GM19351 (cell line): ENCODE results near the gene STXBP6.

Source experiments
- ATAC-seq: cut with Tn5 transposase; IDR thresholded peaks from one replicate; pipeline ENCODE4 v1.9.1; 2021; ENCODE audit warnings: mild to moderate bottlenecking, moderate library complexity; ENCODE audit not compliant: unreplicated experiment

Gene STXBP6

DNA sequence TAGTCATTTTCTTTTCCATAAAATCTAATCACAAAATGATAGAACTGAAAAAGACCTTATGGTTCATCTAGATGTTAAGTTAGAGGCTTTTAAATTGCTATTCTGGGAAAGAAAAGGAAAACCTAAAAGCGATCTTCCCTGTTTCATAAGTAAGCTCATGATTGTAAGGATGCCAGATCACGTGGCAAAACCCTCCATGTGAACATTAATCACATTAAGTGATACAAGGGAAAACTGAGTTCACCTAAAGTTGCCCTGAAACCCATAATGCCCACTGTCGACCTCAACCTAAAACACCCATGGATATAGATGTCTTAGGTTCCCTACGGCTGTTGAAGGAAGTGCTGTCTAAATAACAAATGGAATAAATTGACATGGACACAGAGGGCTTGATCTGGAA, 3.0 kb upstream of the STXBP6 start:
- ATAC-seq = no peak

GRCh38 chr14:25052385-25052784, 2.4 kb upstream of the STXBP6 start:
- no peak for ATAC-seq

DNA sequence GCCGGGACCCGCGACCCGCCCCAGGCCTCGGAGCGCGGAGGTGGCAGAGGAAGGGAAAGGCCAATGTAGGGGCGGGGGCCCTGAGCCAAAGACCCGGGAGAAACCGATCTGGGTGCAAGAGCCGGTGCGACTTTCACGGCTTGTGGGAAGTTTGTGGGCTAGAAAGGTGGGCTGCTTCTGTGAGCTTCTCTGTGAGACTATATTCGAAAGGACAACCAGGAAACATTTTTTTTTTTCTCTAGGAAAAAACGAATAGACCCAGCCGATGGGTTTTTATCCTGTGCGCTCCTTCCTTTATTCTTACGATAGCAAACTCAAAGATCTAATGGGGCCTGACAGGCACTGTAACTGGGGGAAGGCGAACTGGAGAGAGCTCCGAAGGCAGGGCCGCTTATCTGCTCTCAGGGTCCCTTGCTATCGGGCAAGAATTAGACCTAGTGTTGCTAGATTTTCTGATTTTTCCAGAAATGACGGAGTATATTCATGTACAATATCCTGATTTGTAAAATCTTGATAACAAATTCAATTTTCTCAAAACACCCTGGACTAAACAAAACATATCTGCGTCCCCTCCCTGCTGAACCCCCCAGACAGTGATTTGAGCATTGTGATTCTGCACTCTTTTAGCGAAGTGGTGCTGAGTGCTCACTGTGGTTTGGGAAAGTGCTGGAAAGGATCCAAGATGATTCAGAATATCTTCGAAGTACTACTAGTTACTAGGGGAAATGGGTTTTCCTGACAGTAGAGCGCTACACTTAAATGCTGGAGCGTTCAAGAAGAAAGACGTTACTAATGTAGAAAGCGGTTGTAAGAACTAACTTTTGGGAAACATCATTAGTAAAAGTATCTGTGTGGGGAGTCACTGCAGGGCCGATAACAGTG, 563 bp upstream of the STXBP6 start:
- ATAC-seq = no peak

DNA sequence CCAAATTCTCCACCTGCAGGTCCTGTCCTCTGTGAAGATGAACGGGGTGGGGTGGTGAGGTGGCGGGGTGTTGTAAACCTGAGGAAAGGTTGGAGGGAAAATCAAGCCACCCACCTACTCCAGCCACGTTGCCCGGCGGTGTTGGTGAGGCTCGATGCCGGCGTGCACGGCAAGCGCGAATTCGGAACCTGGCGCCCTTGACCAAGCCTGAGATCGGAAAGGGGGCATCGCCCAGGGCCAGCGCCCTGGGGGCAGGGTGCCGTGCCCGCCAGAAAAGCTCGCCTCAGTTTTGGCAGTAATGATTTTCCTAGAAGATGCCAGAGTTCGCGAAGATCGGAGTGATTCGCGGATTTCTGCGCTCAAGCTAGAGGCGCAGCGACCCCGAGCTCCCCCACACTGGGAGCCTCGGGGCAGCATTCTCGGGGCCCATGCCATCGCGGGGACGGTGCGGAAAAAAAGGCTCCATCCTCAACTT, 817 bp downstream of the STXBP6 start:
- no peak for ATAC-seq

GRCh38 chr14:25048170-25049016, 1.6 kb downstream of the STXBP6 start:
- no peak for ATAC-seq

GRCh38 chr14:25046301-25046943, 3.5 kb downstream of the STXBP6 start:
- ATAC-seq = no peak

- ATAC-seq = no peak
Observed at GRCh38 chr14:25044106-25044698, 5.7 kb downstream of the STXBP6 start.

DNA sequence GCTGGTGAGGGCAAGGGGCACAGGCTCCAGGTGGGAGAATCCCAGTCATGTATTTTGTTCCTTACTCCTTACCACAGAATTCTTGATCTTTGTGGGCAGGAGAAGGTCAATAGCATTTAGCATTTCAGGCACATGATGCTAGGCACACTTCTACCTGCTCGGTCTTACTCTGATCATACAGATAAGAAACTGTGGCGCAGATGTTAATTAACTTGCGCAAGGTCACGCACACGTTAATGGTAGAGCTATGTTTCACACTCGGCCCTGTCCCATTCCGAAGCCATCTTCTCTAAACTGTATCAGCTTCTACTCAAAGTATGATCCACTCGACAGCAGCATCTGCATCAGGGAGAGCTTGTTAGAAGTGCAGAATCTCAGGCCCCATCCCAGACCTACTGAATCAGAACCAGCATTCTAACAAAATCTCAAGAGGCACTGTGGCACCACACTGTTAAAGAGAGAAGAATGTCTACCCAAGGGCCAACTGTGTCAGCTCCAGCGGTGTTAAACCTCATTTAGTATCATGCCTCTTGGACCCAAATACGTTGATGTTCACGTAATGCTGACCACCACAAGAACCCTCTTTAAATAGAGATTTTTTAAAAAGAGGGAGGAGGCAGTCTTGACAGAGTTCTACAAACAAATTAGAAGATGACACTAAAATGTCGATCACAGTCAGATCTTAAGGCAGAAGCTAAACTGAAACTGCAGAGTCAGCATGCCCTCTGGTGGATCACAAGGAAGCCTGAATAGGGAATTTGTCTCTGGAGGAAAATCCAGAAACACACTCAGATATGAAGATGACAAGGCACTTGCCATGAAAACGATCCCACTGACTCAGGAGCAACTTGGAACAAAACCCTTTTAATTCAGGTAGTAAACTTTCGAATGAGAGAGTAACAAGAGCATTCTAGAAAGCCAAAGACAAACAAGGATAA, 7.3 kb downstream of the STXBP6 start:
- ATAC-seq = no peak

GRCh38 chr14:25041898-25042297, 8.0 kb downstream of the STXBP6 start:
- no peak for ATAC-seq

DNA sequence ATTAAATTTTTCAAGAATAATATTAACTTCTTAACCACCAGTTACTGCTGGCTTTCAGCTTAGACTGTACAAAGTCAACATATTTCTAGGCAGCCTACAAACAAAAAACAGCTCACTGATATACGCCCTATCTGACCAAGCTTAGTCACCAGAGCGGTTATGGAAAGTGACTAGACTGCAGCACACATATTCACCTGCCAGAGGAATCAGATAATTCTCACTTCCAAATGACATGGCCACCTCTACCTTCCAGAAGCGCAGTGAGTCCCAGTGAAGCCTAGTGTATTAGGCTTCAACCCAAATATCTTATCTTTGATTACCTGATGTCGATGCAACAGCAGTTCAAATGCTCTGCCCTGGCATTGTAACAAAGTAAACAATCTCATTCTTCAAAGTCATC, 8.5 kb downstream of the STXBP6 start:
- no peak for ATAC-seq

DNA sequence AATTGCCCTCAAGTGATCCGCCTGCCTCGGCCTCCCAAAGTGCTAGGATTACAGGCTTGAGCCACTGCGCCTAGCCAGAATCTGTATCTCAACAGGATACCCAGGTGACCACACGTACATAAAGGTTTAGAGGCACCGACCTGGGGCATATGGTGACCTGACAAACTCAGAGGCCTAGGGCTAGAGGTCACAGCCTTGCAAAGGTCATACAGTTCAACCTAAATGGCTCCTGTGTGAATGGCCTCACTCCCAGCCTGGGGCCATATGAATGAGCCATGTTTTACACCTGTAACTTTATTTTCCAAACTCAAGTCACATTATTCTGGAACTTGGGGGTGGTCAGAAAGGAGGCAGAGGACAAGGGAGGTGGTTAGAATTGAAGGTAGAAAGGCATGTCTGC, 10.0 kb downstream of the STXBP6 start:
- no peak for ATAC-seq

GRCh38 chr14:25038044-25038668, 11.8 kb downstream of the STXBP6 start:
- ATAC-seq = no peak

- ATAC-seq = no peak
Observed at GRCh38 chr14:25037032-25037431, 12.9 kb downstream of the STXBP6 start.

DNA sequence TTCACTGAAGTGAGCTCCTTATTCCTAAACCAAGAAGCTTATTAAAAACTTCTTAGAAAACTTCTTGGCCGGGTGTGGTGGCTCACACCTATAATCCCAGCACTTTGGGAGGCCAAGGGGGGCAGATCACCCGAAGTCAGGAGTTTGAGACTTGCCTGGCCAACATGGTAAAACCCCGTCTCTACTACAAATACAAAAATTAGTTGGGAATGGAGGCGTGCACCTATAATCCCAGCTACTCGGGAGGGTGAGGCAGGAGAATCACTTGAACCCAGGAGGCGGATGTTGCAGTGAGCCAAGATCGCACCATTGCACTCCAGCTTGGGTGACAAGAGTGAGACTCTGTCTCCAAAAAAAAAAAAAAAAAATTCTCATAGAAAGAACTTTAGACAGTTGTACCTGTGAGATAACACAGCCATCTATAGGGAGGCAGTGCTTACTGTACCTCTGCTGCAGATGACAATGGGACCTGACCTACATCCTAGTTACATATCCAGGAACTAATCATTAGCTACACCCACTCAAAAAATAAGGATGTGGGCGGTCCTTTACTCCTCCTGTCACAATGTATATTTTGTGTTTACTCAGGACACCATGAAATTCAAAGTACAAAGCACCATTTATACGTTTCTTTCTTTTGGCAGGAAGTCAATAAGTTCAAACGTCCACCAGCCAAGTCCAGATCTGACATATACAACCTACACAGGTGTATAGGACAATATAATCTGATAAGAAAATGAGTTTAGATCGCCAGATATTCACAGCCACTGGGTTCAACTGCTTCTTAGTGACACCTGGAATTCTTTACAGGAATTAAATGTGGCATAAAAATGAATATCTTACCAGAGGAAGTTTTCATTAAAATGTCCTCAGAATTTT, 14.9 kb downstream of the STXBP6 start:
- no peak for ATAC-seq

DNA sequence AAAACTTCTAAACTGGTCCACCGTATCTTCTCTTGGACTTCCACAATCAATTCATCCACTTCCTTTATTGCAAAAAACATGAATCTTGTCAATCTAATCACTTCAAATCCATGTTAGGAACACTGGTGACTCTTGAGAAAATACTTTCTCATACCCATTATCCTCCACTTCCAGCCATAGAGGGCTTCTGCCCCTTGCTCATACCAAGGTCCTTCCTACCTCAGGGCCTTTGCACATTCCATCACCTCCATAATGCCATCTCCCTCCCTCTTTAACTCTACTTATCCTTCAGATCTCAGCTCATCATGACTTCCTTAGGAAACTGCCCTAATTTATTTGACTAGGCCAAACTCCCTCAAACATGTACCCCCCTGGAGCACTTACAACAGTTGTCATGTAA, 16.6 kb downstream of the STXBP6 start:
- ATAC-seq = no peak

- no peak for ATAC-seq
Observed at GRCh38 chr14:25032092-25032784, 17.7 kb downstream of the STXBP6 start.

GRCh38 chr14:25026476-25027137, 23.3 kb downstream of the STXBP6 start:
- peak; percentile 60 for ATAC-seq
